ENCODE data around the gene KDM4B.

GRCh38 chr19:5147074-5147977, 178.4 kb downstream of the KDM4B start:
- TF ChIP-seq CTCF (IDR thresholded peaks at IDR 0.05): no peak
- TF ChIP-seq POLR2A (IDR thresholded peaks at IDR 0.05; ENCODE audit: low read depth): no peak
- TF ChIP-seq EP300 (IDR thresholded peaks at IDR 0.05): no peak
- no peak for TF ChIP-seq POLR2AphosphoS5 (IDR thresholded peaks at IDR 0.05)

All from esophagus muscularis mucosa (tissue), 4 donors.